GM19239 (cell line): ENCODE measurements around the gene VPS33A.
"Not testable (repeated sequence)": the region's sequence is repeated elsewhere in the genome, so short reads cannot be mapped to it uniquely, and the experiment has no call there.

ENCODE experiments used
- DNase-seq: peaks from one replicate; pipeline ENCODE4 v3.0.0; 2011; ENCODE audit warnings: low spot score; ENCODE audit not compliant: insufficient read length
- FAIRE-seq: peaks from 2 replicates; lab custom pipeline; 2011; peaks lifted over from hg19 to GRCh38; lab: Jason Lieb, UNC

The VPS33A gene

GRCh38 chr12:122266230-122266901, at the start of gene VPS33A:
Gene VPS33A (minus strand): TSS chr12:122266494. CDS start chr12:122266408, 86 bp downstream.
- FAIRE-seq = peak; percentile 95
- peak; percentile 89 for DNase-seq

- FAIRE-seq (no peak), DNase-seq (no peak)
Observed at GRCh38 chr12:122312926-122313325, 46.6 kb upstream of the VPS33A start.

- FAIRE-seq = no peak
- DNase-seq = no peak
Observed at GRCh38 chr12:122311696-122312095, 45.4 kb upstream of the VPS33A start.

GRCh38 chr12:122310626-122311333, 44.5 kb upstream of the VPS33A start:
- FAIRE-seq (no peak), DNase-seq (no peak)

GRCh38 chr12:122309564-122310121, 43.3 kb upstream of the VPS33A start:
- no peak for DNase-seq
- FAIRE-seq = no peak

GRCh38 chr12:122308811-122309210, 42.5 kb upstream of the VPS33A start:
- no peak for DNase-seq
- FAIRE-seq = no peak

- no peak for FAIRE-seq
- no peak for DNase-seq
Observed at GRCh38 chr12:122306407-122306806, 40.1 kb upstream of the VPS33A start.

GRCh38 chr12:122304924-122305323, 38.6 kb upstream of the VPS33A start:
- no peak for FAIRE-seq

GRCh38 chr12:122303068-122303467, 36.8 kb upstream of the VPS33A start:
- FAIRE-seq = no peak
- no peak for DNase-seq

More at GRCh38 chr12:122304924-122305323, 38.6 kb upstream of the VPS33A start:
- no peak for DNase-seq

- DNase-seq (no peak), FAIRE-seq (no peak)
Observed at GRCh38 chr12:122298071-122298748, 31.9 kb upstream of the VPS33A start.

GRCh38 chr12:122297494-122297893, 31.2 kb upstream of the VPS33A start:
- DNase-seq (no peak), FAIRE-seq (no peak)

- FAIRE-seq (no peak), DNase-seq (no peak)
Observed at GRCh38 chr12:122295877-122296276, 29.6 kb upstream of the VPS33A start.

- DNase-seq (peak; percentile 19), FAIRE-seq (no peak)
Observed at GRCh38 chr12:122293081-122293480, 26.8 kb upstream of the VPS33A start.

GRCh38 chr12:122291431-122291830, 25.1 kb upstream of the VPS33A start:
- no peak for FAIRE-seq

GRCh38 chr12:122283680-122284079, 17.4 kb upstream of the VPS33A start:
- no peak for FAIRE-seq
- DNase-seq = no peak

More at GRCh38 chr12:122291431-122291830, 25.1 kb upstream of the VPS33A start:
- no peak for DNase-seq

- FAIRE-seq = no peak
- no peak for DNase-seq
Observed at GRCh38 chr12:122282061-122282460, 15.8 kb upstream of the VPS33A start.

GRCh38 chr12:122276242-122276641, 9.9 kb upstream of the VPS33A start:
- FAIRE-seq = no peak
- DNase-seq = no peak

GRCh38 chr12:122275459-122275858, 9.2 kb upstream of the VPS33A start:
- DNase-seq = no peak
- no peak for FAIRE-seq

- FAIRE-seq (no peak), DNase-seq (no peak)
Observed at GRCh38 chr12:122265886-122266229, 436 bp downstream of the VPS33A start.

GRCh38 chr12:122265476-122265875, 818 bp downstream of the VPS33A start:
- FAIRE-seq (peak; percentile 26), DNase-seq (no peak)

GRCh38 chr12:122260735-122261134, 5.6 kb downstream of the VPS33A start:
- not testable (repeated sequence) for DNase-seq, FAIRE-seq
